ENCODE data around the gene MIB1.

GRCh38 chr18:21735452-21736015, 5.1 kb upstream of the MIB1 start:
- TF ChIP-seq, protein P1, sequence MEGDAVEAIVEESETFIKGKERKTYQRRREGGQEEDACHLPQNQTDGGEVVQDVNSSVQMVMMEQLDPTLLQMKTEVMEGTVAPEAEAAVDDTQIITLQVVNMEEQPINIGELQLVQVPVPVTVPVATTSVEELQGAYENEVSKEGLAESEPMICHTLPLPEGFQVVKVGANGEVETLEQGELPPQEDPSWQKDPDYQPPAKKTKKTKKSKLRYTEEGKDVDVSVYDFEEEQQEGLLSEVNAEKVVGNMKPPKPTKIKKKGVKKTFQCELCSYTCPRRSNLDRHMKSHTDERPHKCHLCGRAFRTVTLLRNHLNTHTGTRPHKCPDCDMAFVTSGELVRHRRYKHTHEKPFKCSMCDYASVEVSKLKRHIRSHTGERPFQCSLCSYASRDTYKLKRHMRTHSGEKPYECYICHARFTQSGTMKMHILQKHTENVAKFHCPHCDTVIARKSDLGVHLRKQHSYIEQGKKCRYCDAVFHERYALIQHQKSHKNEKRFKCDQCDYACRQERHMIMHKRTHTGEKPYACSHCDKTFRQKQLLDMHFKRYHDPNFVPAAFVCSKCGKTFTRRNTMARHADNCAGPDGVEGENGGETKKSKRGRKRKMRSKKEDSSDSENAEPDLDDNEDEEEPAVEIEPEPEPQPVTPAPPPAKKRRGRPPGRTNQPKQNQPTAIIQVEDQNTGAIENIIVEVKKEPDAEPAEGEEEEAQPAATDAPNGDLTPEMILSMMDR (IDR thresholded peaks at IDR 0.05) = no peak
- no peak for TF ChIP-seq POLR2A (IDR thresholded peaks at IDR 0.05)
